AG09319 (cell line): ENCODE results near the gene BCL6.

Source experiments
- DNase-seq: peaks from one replicate; pipeline ENCODE4 v3.0.0-alpha.2; 2010; ENCODE audit warnings: low read depth; ENCODE audit errors: extremely low read depth
- TF ChIP-seq, protein P1 (sequence below): IDR thresholded peaks from 2 replicates; pipeline ENCODE4 v1.5.1; 2011; ENCODE audit warnings: low read depth, mild to moderate bottlenecking, inconsistent platforms, low read length, moderate library complexity

Gene BCL6

DNA sequence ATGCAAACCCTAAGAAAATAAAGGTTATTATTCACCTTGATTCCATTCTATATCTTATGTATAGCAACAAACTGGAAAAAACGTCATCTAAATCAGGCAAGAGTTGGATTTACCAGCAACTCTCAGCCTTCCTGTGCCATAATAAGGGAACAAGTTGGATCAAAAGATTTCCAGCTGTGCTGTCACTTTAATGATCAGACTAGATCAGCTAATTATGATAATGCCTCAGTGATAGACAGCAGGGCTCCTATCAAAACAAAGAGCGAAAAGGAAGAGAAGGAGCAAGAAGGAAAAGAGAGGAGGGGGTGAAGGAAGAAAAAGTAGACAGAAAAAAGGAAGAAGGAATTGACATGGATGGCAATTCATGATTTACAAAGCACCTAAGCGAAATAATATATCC is 36.7 kb upstream of the BCL6 start:
- TF ChIP-seq, protein P1, sequence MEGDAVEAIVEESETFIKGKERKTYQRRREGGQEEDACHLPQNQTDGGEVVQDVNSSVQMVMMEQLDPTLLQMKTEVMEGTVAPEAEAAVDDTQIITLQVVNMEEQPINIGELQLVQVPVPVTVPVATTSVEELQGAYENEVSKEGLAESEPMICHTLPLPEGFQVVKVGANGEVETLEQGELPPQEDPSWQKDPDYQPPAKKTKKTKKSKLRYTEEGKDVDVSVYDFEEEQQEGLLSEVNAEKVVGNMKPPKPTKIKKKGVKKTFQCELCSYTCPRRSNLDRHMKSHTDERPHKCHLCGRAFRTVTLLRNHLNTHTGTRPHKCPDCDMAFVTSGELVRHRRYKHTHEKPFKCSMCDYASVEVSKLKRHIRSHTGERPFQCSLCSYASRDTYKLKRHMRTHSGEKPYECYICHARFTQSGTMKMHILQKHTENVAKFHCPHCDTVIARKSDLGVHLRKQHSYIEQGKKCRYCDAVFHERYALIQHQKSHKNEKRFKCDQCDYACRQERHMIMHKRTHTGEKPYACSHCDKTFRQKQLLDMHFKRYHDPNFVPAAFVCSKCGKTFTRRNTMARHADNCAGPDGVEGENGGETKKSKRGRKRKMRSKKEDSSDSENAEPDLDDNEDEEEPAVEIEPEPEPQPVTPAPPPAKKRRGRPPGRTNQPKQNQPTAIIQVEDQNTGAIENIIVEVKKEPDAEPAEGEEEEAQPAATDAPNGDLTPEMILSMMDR, result no peak
- no peak for DNase-seq

DNA sequence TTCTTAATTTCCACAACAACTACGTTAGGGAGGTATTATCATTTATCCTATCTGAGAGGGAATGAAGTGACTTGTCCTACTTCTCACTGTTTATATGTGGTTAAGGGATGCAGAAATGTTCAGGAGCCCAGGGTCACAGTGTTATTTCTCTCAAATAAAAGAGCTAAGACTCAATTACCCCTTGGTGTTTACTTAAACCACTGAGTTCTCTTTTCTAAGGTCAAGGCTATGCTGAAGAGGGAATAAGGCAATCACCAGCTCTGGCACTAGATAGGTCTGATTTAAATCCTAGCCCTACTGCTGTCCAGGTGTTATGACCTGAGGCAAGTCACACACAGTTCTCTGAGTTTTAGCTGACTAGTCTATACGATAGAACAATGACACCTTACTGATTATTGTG is 35.7 kb upstream of the BCL6 start:
- TF ChIP-seq, protein P1, result no peak
- DNase-seq, result no peak

DNA sequence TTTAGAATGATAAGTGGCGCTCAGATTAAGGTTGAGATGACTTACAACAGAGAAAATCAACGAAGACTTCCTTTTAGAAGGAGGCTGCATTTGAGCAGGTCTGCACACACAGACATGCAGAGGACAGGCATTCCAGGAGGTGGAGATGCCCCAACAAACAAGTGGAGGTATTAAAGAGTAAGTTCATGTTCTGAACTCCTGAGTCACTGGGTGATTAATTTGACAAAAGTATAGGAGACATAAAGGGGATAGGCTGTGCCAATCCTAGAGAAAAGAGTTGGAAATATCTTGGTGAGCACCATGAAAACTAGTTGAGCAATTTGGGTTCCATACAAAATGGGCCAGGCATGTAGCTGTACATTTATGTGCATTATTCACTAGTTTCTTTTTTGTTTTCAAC is 33.5 kb upstream of the BCL6 start:
- TF ChIP-seq, protein P1, result no peak
- DNase-seq, result no peak

DNA sequence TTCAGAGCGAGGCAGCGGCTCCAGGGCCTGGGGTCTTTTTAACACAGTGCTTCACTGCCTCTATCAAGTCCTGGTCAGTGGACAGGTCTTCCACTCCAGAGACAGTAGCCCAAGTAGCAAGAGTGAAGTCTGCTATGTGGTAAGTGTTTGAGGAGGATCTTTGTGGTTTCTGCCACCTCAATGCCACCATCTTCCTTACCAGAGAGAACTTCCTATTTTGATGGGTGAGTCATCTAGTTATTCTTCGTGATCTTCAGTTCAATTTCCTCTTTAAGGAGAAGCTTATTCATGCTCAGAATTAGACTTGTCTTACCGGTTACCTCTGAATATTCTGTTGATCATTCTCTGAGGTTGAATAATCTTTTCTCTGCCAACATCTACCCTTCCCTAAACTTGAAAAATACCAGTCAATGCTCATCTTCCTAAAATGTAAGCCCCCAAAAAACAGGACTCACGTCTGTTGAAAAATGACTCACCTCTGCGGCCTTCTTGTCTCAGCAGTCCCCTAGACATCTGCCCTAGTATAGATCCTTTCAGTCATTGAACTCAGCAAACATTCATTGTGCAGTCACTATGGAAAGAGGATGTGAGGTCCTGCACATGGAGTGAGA is 32.2 kb upstream of the BCL6 start:
- no peak for DNase-seq
- TF ChIP-seq, protein P1, result no peak

DNA sequence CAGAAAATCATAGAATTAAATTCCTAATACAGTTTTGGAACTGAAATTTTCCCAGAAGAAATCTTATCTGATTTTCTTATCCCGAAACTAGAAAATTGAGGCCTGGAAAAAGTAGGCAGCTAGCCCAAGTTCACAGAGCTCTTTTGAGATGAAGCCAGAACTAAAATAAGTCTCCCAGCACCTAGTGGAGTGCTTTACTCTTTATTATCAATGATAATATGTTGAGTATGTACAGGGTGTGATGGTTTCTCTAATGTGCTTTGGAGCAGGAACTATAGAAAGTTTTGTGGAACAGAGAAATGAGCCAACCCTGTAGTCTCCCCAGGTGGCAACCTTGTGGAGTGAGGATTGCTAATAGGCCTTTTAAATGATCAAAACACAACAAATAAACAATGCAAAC is 30.3 kb upstream of the BCL6 start:
- TF ChIP-seq, protein P1, result no peak
- no peak for DNase-seq

DNA sequence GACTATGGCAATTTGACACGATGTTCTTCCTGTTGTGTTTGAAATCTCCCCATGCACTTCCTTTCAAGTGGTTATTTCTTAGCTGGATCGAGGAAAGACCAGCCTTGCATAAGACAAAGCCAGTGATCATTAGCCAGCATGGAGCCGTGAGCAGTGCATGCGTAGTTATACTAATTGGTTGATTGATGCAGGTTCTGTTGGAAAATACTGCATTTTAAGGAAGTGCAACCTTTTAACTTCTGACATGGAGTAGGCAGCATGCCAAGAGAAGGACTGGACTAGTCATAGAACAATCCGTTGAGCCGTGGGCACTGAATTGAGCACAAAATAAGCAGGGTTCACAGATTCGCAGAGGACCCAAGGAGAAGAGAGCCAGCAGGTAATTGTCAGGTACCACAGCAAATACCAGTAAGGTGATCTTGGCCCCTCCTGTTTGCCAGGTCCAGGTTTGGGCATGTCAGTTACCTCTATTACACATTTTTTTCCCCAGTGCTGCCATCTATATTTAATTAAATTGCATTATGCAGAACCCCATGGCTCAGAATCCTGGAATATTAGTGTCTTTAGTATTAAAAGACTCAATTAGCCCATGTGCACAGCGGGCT is 29.0 kb upstream of the BCL6 start:
- TF ChIP-seq, protein P1, result no peak
- no peak for DNase-seq

DNA sequence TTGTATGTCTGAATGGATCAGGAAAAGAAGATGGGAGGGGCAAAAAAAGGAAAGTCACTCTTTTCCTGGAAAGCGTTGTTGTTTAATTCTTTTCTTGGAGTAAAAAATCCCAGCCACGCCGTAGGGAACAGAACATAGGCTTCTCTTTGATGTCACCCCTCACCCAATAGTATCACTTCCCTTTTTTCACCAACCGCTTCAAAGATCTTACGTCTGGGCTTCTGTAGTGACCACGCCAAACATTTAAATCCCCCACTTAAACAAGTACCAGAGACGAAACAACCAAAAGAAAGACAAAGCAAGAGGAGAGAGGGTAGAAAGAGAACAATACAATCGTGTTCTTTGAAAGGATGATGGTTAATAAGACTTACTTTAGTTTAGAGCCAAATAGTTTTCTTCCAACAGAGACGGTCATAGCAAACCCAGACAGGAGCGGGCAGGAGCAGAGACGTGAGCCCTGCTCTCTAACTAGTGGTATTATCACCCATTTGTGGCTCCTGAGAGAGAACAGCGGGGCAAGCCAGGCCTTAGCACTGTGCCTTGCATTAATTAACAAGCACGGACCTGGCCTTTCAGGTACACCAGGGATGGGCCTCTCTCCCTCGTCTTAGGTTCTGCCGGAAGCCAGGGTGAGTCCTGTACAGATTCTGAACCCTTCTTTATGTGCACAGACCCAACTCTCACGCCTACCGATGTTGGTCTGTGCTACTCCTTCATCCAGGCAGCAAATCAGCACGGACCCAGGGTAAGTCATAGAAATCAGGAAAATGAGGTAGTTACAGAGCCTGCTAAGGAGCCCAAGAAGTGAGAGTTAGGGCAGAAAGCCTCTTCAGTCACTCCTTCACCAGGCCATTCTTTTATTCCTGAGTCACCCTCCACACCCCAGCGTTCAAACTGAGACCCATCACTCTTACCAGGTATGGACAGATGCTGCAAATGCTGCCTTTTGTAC is 28.2 kb upstream of the BCL6 start:
- no peak for DNase-seq
- TF ChIP-seq, protein P1, result no peak
